GM21619 (cell line): ENCODE data around the gene TFB2M.
"Not testable (repeated sequence)": the region's sequence is repeated elsewhere in the genome, so short reads cannot be mapped to it uniquely, and the experiment has no call there.

Experiments
- ATAC-seq: cut with Tn5 transposase; IDR thresholded peaks from one replicate; pipeline ENCODE4 v1.9.1; 2021; ENCODE audit not compliant: unreplicated experiment

TFB2M gene

GRCh38 chr1:246566128-246566812 is at the start of gene TFB2M, which contains the start of gene CNST:
Gene TFB2M, minus strand, starts transcription at chr1:246566261. Its CDS starts 123 bp downstream, at chr1:246566138.
Gene CNST, plus strand, starts transcription at chr1:246566456. Its CDS starts 25,107 bp downstream, at chr1:246591563.
- peak; percentile 91 for ATAC-seq

GRCh38 chr1:246613096-246613758 is 47.2 kb upstream of the TFB2M start:
- ATAC-seq = no peak

- no peak for ATAC-seq
These were observed 43.6 kb upstream of the TFB2M start for GRCh38 chr1:246609632-246610031.

- no peak for ATAC-seq
These were observed 42.7 kb upstream of the TFB2M start for GRCh38 chr1:246608616-246609376.

- ATAC-seq = no peak
These were observed 41.4 kb upstream of the TFB2M start for GRCh38 chr1:246607462-246607861.

- ATAC-seq = not testable (repeated sequence)
These were observed 39.2 kb upstream of the TFB2M start for GRCh38 chr1:246605231-246605630.

- ATAC-seq = no peak
These were observed 36.1 kb upstream of the TFB2M start for GRCh38 chr1:246602194-246602593.

GRCh38 chr1:246600579-246600978 is 34.5 kb upstream of the TFB2M start:
- no peak for ATAC-seq

- no peak for ATAC-seq
These were observed 33.3 kb upstream of the TFB2M start for GRCh38 chr1:246599315-246599714.

- ATAC-seq = no peak
These were observed 31.9 kb upstream of the TFB2M start for GRCh38 chr1:246597971-246598370.

- ATAC-seq = no peak
These were observed 31.3 kb upstream of the TFB2M start for GRCh38 chr1:246597340-246597739.

- ATAC-seq = no peak
These were observed 29.1 kb upstream of the TFB2M start for GRCh38 chr1:246595146-246595545.

GRCh38 chr1:246592695-246593094 is 26.6 kb upstream of the TFB2M start:
- ATAC-seq = no peak

GRCh38 chr1:246591958-246592357 is 25.9 kb upstream of the TFB2M start:
- ATAC-seq = no peak

GRCh38 chr1:246591504-246591903 is 25.4 kb upstream of the TFB2M start:
- peak; percentile 97 for ATAC-seq

- ATAC-seq = peak; percentile 42
These were observed 25.0 kb upstream of the TFB2M start for GRCh38 chr1:246591047-246591446.

- ATAC-seq = not testable (repeated sequence)
These were observed 23.9 kb upstream of the TFB2M start for GRCh38 chr1:246589919-246590318.

GRCh38 chr1:246588159-246588721 is 22.2 kb upstream of the TFB2M start:
- ATAC-seq = no peak

GRCh38 chr1:246587606-246588005 is 21.5 kb upstream of the TFB2M start:
- no peak for ATAC-seq

GRCh38 chr1:246587032-246587431 is 21.0 kb upstream of the TFB2M start:
- no peak for ATAC-seq

- no peak for ATAC-seq
These were observed 17.6 kb upstream of the TFB2M start for GRCh38 chr1:246583448-246584185.
